Fibroblast of gingiva (primary cell): ENCODE results near the gene STON1.
A peak's percentile ranks its signal among the peaks of the same experiment; 100 is the strongest.
"Not testable (repeated sequence)": the region's sequence is repeated elsewhere in the genome, so short reads cannot be mapped to it uniquely, and the experiment has no call there.

Source experiments
- DNase-seq: peaks from one replicate; pipeline ENCODE4 v3.0.0-alpha.2; 2011; ENCODE audit warnings: low read depth

STON1 gene

GRCh38 chr2:48529194-48529593 is 760 bp upstream of the STON1 start:
- peak; percentile 23 for DNase-seq

DNA sequence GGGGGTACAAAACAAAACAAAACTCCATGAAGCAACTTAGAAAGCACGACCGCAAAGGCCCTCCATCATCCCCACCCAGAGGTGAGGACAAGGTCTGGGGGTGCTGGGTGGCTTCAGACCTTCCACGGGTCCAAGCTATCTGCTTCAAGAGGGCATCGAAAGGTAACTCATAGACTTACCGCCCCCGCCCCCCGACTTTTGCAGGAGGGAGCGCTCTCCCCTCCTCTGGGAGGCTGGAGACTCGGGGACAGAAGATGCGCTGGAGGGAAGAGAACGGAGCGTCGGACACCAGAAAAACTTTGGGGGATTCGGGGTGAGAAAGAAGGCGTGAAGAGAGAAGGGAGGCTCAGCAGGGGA is 300 bp upstream of the STON1 start:
- DNase-seq, result no peak

- DNase-seq, result peak; percentile 77
These were observed 1.2 kb downstream of the STON1 start for GRCh38 chr2:48531141-48531648.

- no peak for DNase-seq
These were observed 2.2 kb downstream of the STON1 start for GRCh38 chr2:48532174-48532573.

DNA sequence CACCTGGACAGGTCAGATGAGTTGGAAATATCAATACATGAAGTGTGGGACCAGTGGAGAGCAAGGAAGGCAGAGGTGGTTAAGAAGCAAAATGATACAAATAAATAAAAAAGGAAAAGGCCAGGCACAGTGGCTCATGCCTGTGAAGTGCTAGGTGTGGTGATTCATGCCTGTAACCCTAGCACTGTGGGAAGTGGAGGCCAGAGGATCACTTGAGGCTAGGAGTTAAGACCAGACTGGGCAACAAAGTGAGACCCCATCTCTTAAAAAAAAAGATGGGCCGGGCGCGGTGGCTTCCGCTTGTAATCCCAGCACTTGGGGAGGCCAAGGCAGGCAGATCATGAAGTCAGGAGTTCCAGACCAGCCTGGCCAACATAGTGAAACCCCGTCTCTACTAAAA is 2.9 kb downstream of the STON1 start:
- DNase-seq, result no peak

- no peak for DNase-seq
These were observed 4.8 kb downstream of the STON1 start for GRCh38 chr2:48534781-48535180.

- DNase-seq, result no peak
These were observed 10.4 kb downstream of the STON1 start for GRCh38 chr2:48540237-48540935.

GRCh38 chr2:48541666-48542389 is 11.9 kb downstream of the STON1 start:
- DNase-seq, result peak; percentile 61

DNA sequence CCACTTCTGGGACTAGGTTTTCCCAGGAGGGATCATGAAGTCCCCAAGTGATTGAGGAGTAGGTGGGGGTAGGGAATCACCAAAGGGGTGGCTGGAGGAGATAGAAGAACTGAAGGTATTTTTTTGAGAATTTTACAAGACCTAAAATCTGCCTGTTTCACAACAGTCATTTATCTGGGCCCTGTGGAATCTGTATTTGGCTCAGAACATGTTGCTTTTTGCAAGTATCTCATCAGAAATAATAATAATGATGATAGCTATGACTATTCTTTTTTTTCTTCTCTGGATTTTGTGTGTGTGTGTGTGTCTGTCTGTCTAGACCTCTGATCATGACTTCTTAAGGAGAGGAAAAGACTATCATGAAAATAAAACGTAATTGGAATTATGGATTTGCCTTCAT is 13.9 kb downstream of the STON1 start:
- peak; percentile 12 for DNase-seq

DNA sequence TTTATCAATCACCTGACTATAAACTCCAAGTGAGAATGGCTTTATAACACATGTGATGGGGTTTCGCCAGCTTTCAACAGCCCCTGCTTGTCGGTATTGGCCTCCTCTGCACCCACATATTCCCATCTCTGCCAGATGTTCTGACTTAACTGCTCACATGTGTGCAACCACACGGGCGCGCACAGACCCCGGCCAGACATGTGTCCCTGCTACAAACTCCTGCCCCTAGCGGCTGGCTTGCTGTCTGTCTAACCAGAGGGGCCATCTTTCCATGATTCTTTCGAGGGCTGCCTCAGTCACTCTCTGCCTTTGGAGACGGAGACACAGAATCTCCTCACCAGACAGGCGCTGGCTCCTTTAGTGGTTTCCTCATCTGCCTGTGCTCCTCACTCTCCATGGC is 15.3 kb downstream of the STON1 start:
- DNase-seq, result peak; percentile 23

GRCh38 chr2:48548840-48549239 is 18.9 kb downstream of the STON1 start:
- peak; percentile 88 for DNase-seq

DNA sequence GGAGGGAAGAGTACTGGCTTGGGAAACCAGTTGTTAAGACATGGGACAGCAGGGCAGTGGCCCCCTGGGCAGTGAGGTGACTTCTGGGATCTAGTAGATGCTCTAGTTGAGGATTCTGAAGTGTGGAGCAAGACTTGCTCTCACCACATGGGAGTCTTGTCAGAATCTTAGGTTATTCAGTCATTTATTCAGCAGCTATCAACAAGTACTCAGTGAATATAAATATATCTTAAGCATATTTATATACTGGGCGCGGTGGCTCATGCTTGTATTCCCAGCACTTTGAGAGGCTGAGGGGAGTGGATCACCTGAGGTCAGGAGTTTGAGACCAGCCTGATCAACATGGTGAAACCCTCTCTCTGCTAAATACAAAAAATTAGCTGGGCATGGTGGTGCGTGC is 20.0 kb downstream of the STON1 start:
- DNase-seq, result no peak

GRCh38 chr2:48551548-48551947 is 21.6 kb downstream of the STON1 start:
- DNase-seq, result no peak

GRCh38 chr2:48555071-48555470 is 25.1 kb downstream of the STON1 start:
- DNase-seq, result not testable (repeated sequence)

DNA sequence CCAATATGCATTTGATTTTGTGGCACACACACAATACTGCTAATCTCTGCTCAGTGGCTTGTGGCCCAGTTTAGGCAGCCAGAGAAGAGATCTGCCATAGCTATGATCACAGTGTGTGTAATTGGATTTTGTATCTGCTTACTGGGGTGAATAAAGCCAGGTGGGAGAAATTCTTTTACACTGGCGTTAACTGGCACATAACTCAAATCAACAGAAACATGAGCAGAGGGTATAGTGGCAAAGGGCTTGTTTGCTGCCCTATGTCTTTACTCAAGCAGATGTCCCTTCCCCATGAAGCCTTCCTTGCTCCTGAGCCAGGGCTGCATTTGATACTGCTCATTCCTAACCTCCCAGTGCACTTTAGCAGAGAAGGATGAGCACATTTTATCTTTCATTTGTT is 28.5 kb downstream of the STON1 start:
- DNase-seq, result no peak

DNA sequence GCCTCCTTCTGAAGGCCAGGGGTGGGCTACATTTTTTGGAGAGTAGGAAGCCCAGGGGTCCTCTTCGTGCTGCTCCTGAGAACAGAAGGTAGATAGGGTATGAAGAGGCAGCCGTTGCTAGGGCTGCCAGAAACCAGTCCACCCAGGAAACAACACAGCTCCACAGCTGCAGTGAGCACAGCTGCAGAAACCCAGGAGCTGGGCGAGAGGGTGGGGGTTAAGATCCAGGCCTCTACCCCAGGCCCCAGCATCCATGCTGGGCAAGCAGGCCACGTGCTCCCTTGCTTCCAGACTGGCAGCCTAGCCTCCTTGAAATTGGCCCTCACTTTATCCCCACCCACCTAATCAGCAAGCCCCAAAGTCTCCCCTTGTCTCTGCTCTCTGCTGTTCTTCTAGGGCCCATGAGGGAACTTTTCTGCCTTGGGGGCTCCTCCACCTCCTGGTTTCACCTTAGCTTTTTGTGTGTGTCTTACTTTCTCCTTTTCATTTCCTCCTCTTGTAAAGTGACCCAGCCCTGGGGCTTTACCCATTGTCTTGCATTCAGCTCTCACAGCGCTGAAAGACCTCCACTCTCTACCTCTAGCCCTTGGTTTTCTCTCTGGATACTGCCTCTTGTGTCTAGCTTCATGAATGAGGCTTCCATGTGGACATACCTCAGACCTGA is 30.7 kb downstream of the STON1 start:
- DNase-seq, result no peak

DNA sequence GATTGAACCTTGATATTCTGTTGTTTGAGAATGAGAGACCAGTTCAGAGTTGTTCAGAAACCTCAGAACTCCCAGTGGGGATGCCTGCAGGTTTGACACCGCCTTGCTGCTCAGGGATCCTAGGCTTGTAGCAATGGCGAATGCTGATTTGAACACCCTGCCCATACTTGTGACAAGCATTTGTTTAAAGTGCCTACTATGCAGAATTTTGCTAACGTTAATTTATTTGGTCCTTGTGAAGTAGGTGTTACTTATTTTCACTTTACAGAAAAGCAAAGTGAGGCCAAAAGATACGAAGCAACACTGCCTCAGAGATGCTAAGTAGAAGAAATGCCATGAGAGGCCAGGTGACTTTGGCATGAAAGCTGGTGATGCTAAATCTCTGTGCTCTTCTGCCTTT is 32.3 kb downstream of the STON1 start:
- DNase-seq, result no peak

DNA sequence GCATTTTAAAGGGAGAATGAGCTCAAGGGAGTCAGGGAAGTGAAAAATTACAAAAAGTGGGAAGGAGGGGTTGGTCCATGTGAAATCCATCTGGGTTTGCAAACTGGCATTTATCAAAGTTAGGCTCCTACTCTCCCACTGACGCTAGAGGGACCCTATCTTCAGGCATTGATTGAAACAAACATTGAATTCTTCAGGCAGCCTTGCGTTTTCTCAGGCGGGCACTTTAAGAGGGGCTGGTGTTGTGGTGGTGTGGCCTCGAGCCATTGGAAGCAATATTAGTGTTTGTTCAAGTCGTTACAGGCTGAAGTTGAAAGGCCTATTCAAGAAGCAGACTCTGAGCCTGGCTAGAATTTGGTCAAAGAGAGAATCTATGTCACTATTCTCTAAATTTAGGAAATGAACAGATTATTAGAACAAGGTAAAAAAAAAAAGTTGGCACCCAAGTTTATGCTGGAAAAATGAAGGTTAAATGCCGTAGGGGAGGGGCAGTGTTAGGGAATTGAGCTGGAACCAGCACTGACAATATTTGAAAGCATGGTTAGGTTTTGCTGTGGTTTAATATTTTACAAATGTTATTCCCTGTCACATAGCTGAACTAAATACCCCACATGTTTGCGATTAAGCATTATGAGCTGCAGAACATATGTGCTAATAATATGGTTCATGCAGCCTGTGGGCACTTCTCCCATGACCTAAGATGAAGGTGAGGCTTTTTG is 36.8 kb downstream of the STON1 start:
- DNase-seq, result peak; percentile 51

- DNase-seq, result peak; percentile 30
These were observed 37.7 kb downstream of the STON1 start for GRCh38 chr2:48567671-48568070.

DNA sequence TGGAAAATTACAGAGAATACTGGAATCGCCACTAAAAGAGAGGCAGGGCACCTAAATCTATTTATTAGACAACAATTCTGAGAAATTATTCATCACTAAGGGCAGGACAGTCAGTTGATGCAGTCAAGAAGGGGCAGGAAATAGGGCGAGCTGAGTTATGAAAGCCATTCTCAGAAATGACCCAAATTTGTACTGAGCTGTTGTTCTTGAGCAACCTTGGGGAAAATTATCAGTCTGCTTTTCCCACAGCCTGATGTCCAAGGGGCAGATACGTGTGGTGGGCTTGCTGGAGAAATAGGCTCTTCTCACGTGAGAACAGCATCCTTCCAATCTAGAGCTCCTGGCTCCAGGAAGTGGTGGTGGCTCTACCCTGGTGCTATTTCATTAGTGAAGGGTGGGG is 38.6 kb downstream of the STON1 start:
- peak; percentile 68 for DNase-seq

DNA sequence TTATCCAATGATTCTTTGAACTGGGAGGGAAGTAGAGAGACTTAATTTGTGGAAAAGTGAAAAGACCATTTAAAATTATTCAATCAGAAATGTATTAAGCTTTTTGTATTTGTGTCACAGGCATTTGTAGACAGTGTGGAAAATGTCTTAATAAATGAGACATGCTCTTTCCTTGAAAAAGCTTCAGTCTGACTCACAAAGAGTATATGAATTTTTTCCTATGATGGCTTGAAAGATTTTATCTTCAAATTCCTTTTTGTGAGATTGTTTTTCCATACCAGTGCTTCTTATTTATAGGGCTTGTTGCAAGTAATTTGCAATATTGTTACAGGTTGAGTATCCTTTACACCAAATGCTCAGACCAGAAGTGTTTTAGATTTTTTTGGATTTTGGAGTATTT is 39.5 kb downstream of the STON1 start:
- no peak for DNase-seq

DNA sequence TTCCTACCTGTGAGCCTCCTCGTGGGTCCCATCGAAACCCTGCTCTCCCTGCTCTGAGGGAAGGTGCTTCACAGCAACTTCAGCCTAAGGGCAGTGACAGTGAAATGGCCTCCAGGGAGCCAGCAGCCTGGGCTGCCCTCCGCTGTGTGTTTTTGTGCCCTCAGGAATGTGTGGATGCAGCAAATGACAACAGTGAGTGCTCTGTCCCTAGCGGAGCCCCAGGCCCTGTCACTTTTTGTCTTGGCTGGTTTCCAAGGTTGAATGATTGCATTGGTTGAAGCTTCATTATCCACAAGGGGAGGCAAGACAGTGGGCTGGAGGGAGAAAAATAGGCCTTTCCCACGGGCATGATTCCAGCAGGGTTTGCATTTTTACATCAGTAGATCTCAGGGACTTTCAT is 42.9 kb downstream of the STON1 start:
- no peak for DNase-seq
